Cardiac muscle cell (in vitro differentiated cells and primary cell): ENCODE measurements around the gene ATP6V1F. TPM values are rescaled to one million over a fixed set of nuclear protein-coding genes. Genes with fewer than 3 reads are reported as not detected.

Experiments
- DNase-seq, 2 donors: peaks; one replicate each; pipeline versions ENCODE4 v3.0.0 to v3.0.0-alpha.2; 2010 to 2017; ENCODE audit warnings: low read depth in 1 of 2, low spot score in 1 of 2
- H3K27ac ChIP-seq: fragments of 200-600 bp; sonication (generic); 2 replicates; pipeline ENCODE4 v1.5.1; 2016
- H3K27me3 ChIP-seq: fragments of 200-600 bp; sonication (generic); 2 replicates; pipeline ENCODE4 v1.6.0; 2016; ENCODE audit warnings: control low read depth
- H3K36me3 ChIP-seq: fragments of 200-600 bp; sonication (generic); 2 replicates; pipeline ENCODE4 v1.5.1; 2016; ENCODE audit warnings: control low read depth
- H3K4me1 ChIP-seq: fragments of 200-600 bp; sonication (generic); 2 replicates; pipeline ENCODE4 v1.8.1; 2017; ENCODE audit warnings: low read depth, mild to moderate bottlenecking, mixed run types
- H3K4me3 ChIP-seq: fragments of 200-600 bp; sonication (generic); 2 replicates; pipeline ENCODE4 v1.5.1; 2016; ENCODE audit warnings: mild to moderate bottlenecking
- H3K9me3 ChIP-seq: fragments of 200-600 bp; sonication (generic); 2 replicates; pipeline ENCODE4 v1.5.1; 2017; ENCODE audit warnings: low read depth, mild to moderate bottlenecking, control low read depth
- CTCF ChIP-seq: IDR thresholded peaks from 2 replicates; pipeline ENCODE4 v1.5.1; 2012; ENCODE audit warnings: low read depth, mild to moderate bottlenecking, low read length
- polyA plus RNA-seq: library from polyadenylated mRNA; unstranded; fragments of >200 nt; fragmentation: Nextera tagmentation; extraction: Ambion mirVana; gene quantifications from 2 replicates; pipeline ENCODE4 v1.2.1, GENCODE V29; 2016
- total RNA-seq: library from RNA; depleted of rRNA; stranded (reverse); fragments of >200 nt; gene quantifications from 2 replicates; pipeline ENCODE4 v1.2.3, GENCODE V29; 2016

Gene ATP6V1F
- total and polyA plus RNA-seq, 2 experiments from 2014 or later: 113 to 284 TPM

DNA sequence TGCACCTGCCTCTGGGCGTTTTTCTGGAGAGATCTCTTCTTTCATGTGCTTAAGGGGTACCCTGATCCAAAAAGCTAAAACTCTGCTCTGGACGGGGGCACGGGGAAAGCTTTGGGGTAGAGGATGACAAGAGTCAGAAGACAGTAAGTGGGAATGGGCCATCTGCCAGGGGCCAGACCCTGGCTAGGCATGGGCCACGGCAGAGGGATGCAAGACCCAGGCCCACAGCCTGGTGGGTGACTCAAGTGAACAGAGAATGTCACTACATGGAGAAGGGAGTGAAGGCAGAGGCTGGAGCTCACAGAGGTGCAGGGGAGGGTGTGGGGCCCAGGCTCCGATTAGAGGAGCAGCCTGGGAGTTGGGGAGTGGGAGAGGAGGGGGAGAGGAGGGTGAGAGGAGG lies 17.2 kb upstream of the ATP6V1F start:
- Histone ChIP-seq H3K9me3 (no peaks in the 10 kb centered on the region), H3K27ac (no peak overlapping the region), H3K4me3 (no peak overlapping the region), H3K36me3 (peaks cover 97% of the 10 kb centered on the region), H3K4me1 (no peaks in the 10 kb centered on the region), H3K27me3 (no peaks in the 10 kb centered on the region)
- no peak for TF ChIP-seq CTCF
- DNase-seq: no peak

GRCh38 chr7:128845987-128846386 lies 16.7 kb upstream of the ATP6V1F start:
- no peaks in the 10 kb centered on the region for H3K4me1 ChIP-seq
- H3K36me3 ChIP-seq: peaks cover 97% of the 10 kb centered on the region
- no peaks in the 10 kb centered on the region for H3K9me3 ChIP-seq
- H3K27ac ChIP-seq: no peak overlapping the region
- no peaks in the 10 kb centered on the region for H3K27me3 ChIP-seq
- H3K4me3 ChIP-seq: no peak overlapping the region
- DNase-seq: no peak
- TF ChIP-seq CTCF: no peak

DNA sequence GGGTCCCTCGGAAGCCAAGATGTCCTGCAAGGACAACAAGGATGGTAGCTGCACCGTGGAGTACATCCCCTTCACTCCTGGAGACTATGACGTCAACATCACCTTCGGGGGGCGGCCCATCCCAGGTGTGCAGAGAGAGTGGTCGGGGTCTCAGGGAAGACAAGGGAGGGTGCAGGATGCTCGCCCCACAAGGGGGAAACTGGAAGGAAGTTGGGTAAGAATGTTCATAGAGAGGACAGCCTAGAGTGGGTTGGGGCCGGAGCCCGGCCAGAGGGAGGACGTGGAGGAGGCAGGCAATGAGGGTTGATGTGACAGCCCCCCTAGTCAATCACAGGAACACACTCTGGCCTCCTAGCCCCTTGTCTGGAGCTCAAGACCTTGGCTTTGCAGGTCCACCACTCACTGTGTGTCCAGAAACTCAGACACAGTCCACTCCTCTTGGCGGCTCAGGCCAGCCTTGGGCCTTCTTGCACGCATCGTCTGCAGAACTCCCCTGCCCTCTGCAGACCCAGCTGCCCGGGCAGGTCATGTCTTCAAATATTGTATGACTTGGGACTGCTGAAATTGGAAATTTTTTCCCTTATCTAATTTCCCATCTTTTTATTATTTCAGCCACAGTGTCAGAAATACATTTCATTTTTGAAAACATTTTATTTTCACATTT lies 15.7 kb upstream of the ATP6V1F start:
- DNase-seq: no peak
- H3K4me3 ChIP-seq: no peak overlapping the region
- no peak for TF ChIP-seq CTCF
- H3K36me3 ChIP-seq: peaks cover 97% of the 10 kb centered on the region
- H3K9me3 ChIP-seq: no peaks in the 10 kb centered on the region
- H3K27me3 ChIP-seq: no peaks in the 10 kb centered on the region
- H3K27ac ChIP-seq: no peak overlapping the region
- H3K4me1 ChIP-seq: no peaks in the 10 kb centered on the region

GRCh38 chr7:128847721-128848211 lies 14.9 kb upstream of the ATP6V1F start:
- Histone ChIP-seq H3K27me3 (no peaks in the 10 kb centered on the region), H3K36me3 (peaks cover 97% of the 10 kb centered on the region), H3K4me1 (no peaks in the 10 kb centered on the region), H3K27ac (no peak overlapping the region), H3K9me3 (no peaks in the 10 kb centered on the region), H3K4me3 (no peak overlapping the region)
- DNase-seq: no peak
- TF ChIP-seq CTCF: no peak

GRCh38 chr7:128848289-128849155 lies 14.1 kb upstream of the ATP6V1F start:
- Histone ChIP-seq H3K9me3 (no peaks in the 10 kb centered on the region), H3K36me3 (peaks cover 97% of the 10 kb centered on the region), H3K4me3 (no peak overlapping the region), H3K4me1 (no peaks in the 10 kb centered on the region), H3K27ac (no peak overlapping the region), H3K27me3 (no peaks in the 10 kb centered on the region)
- TF ChIP-seq CTCF: no peak
- no peak for DNase-seq
